OCI-LY1 (cell line): ENCODE results near the gene AGK.

Experiments
- H2AFZ ChIP-seq: fragments of 200-600 bp; sonication (generic), shearing (Covaris generic); 2 replicates; pipeline ENCODE4 v1.6.0; 2014; ENCODE audit warnings: antibody characterized with exemption, mild to moderate bottlenecking, low read length
- H3F3A ChIP-seq: fragments of 200-600 bp; sonication (generic), shearing (Covaris generic); 2 replicates; pipeline ENCODE4 v1.6.0; 2014; ENCODE audit warnings: mild to moderate bottlenecking, antibody characterized with exemption, low read length, moderate library complexity; ENCODE audit not compliant: insufficient read depth
- H3K27ac ChIP-seq: fragments of 200-600 bp; sonication (generic); 2 replicates; pipeline ENCODE4 v1.5.1; 2014; ENCODE audit warnings: low read length, mixed run types, mild to moderate bottlenecking, low read depth; ENCODE audit not compliant: poor library complexity, severe bottlenecking
- H3K27me3 ChIP-seq: fragments of 200-600 bp; sonication (generic); 2 replicates; pipeline ENCODE4 v1.6.0; 2014; ENCODE audit warnings: antibody characterized with exemption, mild to moderate bottlenecking, low read length, moderate library complexity; ENCODE audit not compliant: insufficient read depth
- H3K36me3 ChIP-seq: fragments of 200-600 bp; sonication (generic); 2 replicates; pipeline ENCODE4 v1.6.1; 2014; ENCODE audit warnings: mild to moderate bottlenecking, antibody characterized with exemption, low read length, moderate library complexity, mixed read lengths; ENCODE audit not compliant: insufficient read depth
- H3K4me1 ChIP-seq: fragments of 200-600 bp; sonication (generic); 2 replicates; pipeline ENCODE4 v1.5.1; 2014; ENCODE audit warnings: mild to moderate bottlenecking, low read length, moderate library complexity; ENCODE audit not compliant: insufficient read depth, severe bottlenecking
- H3K4me2 ChIP-seq: fragments of 200-600 bp; sonication (generic), shearing (Covaris generic); 2 replicates; pipeline ENCODE4 v1.6.1; 2014; ENCODE audit warnings: low read length
- H3K4me3 ChIP-seq: fragments of 200-600 bp; sonication (generic); 2 replicates; pipeline ENCODE4 v1.5.1; 2014; ENCODE audit warnings: low read length, low read depth, mild to moderate bottlenecking, mixed read lengths; ENCODE audit not compliant: poor library complexity, severe bottlenecking
- H3K79me2 ChIP-seq: fragments of 200-600 bp; shearing (Covaris generic); 2 replicates; pipeline ENCODE4 v1.6.1; 2016; ENCODE audit warnings: mixed run types, low read length, mixed read lengths; ENCODE audit not compliant: insufficient read depth
- H3K9ac ChIP-seq: fragments of 200-600 bp; sonication (generic), shearing (Covaris generic); 2 replicates; pipeline ENCODE4 v1.6.1; 2014; ENCODE audit warnings: mild to moderate bottlenecking, low read length, mixed read lengths
- H3K9me2 ChIP-seq: fragments of 200-600 bp; sonication (generic), shearing (Covaris generic); 2 replicates; pipeline ENCODE4 v1.6.1; 2014; ENCODE audit warnings: low read depth, mild to moderate bottlenecking, low read length, mixed read lengths
- H3K9me3 ChIP-seq: fragments of 200-600 bp; shearing (Covaris generic); 2 replicates; pipeline ENCODE4 v1.6.1; 2014; ENCODE audit warnings: low read length, mixed read lengths
- H4K20me1 ChIP-seq: fragments of 200-600 bp; sonication (generic), shearing (Covaris generic); 2 replicates; pipeline ENCODE4 v1.6.0; 2016; ENCODE audit warnings: mild to moderate bottlenecking, low read length; ENCODE audit not compliant: insufficient read depth
- EZH2 ChIP-seq: fragments of 200-600 bp; sonication (generic), shearing (Covaris generic); IDR thresholded peaks from 2 replicates; pipeline ENCODE4 v1.8.0; 2017; ENCODE audit warnings: borderline replicate concordance, mixed run types, mild to moderate bottlenecking, antibody characterized with exemption, low read length, moderate library complexity, mixed read lengths
- TF ChIP-seq, protein P1 (sequence below): fragments of 200-600 bp; sonication (generic), shearing (Covaris generic); IDR thresholded peaks from 2 replicates; pipeline ENCODE4 v1.5.1; 2017; ENCODE audit warnings: mild to moderate bottlenecking, antibody characterized with exemption, low read length, moderate library complexity, mixed read lengths

AGK gene

DNA sequence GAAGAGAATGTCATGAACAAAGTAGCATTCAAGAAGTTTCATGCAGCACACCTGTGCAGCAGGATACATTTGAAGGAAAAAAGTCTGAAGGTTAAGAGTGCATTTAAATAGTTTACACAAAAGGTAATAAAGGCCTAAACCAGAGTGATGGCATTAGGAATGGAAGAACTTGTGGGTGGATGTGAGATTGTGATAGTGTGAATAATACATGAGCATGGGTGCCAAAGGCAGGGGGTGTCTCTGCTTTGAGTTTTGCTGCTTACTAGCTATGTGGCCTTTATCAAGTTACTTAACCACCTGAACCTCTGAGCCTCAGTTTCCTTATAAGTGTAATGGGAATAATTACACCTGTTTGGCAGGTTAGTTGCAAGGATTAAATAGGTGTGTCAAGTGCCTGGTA is 21.0 kb downstream of the AGK start:
- H3K27ac ChIP-seq = no peak overlapping the region
- H3K79me2 ChIP-seq = no peaks in the 10 kb centered on the region
- H4K20me1 ChIP-seq = no peaks in the 10 kb centered on the region
- TF ChIP-seq EZH2 = no peak
- TF ChIP-seq, protein P1, sequence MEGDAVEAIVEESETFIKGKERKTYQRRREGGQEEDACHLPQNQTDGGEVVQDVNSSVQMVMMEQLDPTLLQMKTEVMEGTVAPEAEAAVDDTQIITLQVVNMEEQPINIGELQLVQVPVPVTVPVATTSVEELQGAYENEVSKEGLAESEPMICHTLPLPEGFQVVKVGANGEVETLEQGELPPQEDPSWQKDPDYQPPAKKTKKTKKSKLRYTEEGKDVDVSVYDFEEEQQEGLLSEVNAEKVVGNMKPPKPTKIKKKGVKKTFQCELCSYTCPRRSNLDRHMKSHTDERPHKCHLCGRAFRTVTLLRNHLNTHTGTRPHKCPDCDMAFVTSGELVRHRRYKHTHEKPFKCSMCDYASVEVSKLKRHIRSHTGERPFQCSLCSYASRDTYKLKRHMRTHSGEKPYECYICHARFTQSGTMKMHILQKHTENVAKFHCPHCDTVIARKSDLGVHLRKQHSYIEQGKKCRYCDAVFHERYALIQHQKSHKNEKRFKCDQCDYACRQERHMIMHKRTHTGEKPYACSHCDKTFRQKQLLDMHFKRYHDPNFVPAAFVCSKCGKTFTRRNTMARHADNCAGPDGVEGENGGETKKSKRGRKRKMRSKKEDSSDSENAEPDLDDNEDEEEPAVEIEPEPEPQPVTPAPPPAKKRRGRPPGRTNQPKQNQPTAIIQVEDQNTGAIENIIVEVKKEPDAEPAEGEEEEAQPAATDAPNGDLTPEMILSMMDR = no peak
- H3K9me3 ChIP-seq = peaks cover 21% of the 10 kb centered on the region
- H3K4me2 ChIP-seq = no peak overlapping the region
- H3K9ac ChIP-seq = no peak overlapping the region
- no peak overlapping the region for H3K4me3 ChIP-seq
- no peaks in the 10 kb centered on the region for H3K27me3 ChIP-seq
- no peaks in the 10 kb centered on the region for H3K4me1 ChIP-seq
- no peak overlapping the region for H2AFZ ChIP-seq
- no peaks in the 10 kb centered on the region for H3F3A ChIP-seq
- H3K36me3 ChIP-seq = peaks cover 63% of the 10 kb centered on the region
- no peaks in the 10 kb centered on the region for H3K9me2 ChIP-seq

DNA sequence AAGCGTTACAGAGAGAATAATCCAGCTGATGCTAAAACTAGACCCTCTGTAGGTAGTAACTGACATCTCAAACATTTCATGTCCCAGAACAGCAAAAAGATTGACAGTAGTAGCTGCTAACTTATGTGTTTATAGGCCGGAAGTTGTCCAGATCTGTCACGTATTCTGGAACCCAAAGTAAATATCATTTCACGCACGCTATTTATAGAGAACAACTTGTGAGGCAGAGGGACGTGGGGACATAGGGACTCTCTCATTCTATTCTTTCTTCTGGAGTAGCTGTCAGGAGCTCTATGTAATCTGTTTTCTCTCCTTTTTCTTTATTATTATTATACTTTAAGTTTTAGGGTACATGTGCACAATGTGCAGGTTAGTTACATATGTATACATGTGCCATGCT is 22.3 kb downstream of the AGK start:
- H2AFZ ChIP-seq = no peak overlapping the region
- no peaks in the 10 kb centered on the region for H3K4me1 ChIP-seq
- H3K36me3 ChIP-seq = peaks cover 56% of the 10 kb centered on the region
- H3K4me3 ChIP-seq = no peak overlapping the region
- H4K20me1 ChIP-seq = no peaks in the 10 kb centered on the region
- TF ChIP-seq, protein P1 = no peak
- TF ChIP-seq EZH2 = no peak
- no peaks in the 10 kb centered on the region for H3K27me3 ChIP-seq
- no peak overlapping the region for H3K27ac ChIP-seq
- H3K79me2 ChIP-seq = no peaks in the 10 kb centered on the region
- no peak overlapping the region for H3K9ac ChIP-seq
- no peaks in the 10 kb centered on the region for H3K9me2 ChIP-seq
- H3K4me2 ChIP-seq = no peak overlapping the region
- H3K9me3 ChIP-seq = peaks cover 21% of the 10 kb centered on the region
- no peaks in the 10 kb centered on the region for H3F3A ChIP-seq

DNA sequence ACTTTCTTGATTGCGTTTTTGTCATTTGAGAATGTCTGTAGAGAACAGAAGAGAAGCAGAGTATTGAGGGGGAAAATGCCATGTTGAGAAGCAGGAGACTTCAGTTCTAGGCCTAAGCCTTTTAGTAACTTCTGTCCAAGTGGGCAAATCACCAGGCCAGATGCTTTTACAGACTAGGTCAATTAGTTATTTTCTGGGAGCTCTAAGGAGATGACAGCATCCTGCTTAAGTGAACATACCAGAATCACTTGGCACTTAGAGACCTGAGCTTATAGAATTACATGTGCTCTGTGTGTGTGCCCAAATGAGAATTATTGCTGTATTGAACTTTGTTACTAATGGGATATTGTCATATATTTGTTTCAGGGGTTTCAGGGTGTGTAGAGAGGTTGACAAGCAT is 24.0 kb downstream of the AGK start:
- Histone ChIP-seq H3K9me3 (peaks cover 21% of the 10 kb centered on the region), H3K9me2 (no peaks in the 10 kb centered on the region), H4K20me1 (no peaks in the 10 kb centered on the region), H3F3A (no peaks in the 10 kb centered on the region), H3K4me3 (no peak overlapping the region), H3K27me3 (no peaks in the 10 kb centered on the region), H3K4me1 (no peaks in the 10 kb centered on the region), H3K9ac (no peak overlapping the region), H3K36me3 (peaks cover 56% of the 10 kb centered on the region), H3K27ac (no peak overlapping the region), H3K79me2 (no peaks in the 10 kb centered on the region), H2AFZ (no peak overlapping the region), H3K4me2 (no peak overlapping the region)
- TF ChIP-seq, protein P1 = no peak
- no peak for TF ChIP-seq EZH2
